ENCODE results near the gene IGDCC3. TPM values are rescaled to one million over a fixed set of nuclear protein-coding genes. Genes with fewer than 3 reads are reported as not detected.

The IGDCC3 gene
- total RNA-seq, 1 experiment from 2014 or later = 0.32 TPM

DNA sequence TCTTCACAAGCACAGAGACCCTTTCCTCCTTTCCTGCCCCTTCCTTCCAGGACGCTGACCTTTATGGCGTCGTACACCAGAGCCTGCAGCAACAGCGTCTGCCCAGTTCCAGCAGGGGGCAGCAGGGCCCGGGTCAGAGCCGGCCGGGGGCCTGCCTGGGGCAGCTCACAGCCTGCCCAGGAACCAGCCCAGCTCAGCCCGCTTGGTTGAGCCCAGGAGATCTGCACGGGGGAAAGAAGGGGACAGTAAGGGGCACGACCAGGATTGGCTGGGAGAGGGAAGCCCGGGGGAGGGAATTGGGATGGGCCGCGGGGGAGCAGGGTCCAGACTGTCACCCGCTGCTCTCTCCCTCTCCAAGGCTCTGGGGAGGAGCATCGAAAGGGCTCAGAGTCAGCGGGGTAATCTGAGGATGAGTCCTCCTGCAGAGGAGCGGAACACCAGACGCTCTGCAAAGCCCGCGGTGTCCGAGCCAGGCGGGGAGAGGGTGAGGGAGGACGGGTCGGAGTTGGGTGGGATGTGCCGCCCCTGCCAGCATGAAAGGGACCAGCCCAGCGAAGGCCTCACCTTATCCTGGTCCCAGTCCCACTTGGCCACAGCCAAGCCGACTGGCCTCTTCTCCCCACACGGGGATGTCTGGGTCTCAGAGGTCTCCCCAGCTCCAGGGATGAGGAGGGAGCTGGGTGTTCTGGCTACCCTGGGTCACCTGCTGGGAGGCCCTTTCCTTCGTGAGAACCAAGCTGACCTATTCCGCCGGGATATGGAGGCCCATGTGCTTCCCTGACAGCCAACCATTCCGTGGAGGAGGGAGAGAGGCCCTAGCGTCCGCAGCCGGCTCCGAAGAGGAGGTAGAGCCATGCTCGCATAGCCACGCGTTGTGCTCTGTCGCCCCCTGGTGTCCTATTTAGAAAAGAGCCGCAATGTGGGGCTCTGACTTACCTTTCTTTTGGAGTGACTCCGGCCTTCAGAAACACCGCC is 7.4 kb upstream of the IGDCC3 start:
- TF ChIP-seq, protein P1, sequence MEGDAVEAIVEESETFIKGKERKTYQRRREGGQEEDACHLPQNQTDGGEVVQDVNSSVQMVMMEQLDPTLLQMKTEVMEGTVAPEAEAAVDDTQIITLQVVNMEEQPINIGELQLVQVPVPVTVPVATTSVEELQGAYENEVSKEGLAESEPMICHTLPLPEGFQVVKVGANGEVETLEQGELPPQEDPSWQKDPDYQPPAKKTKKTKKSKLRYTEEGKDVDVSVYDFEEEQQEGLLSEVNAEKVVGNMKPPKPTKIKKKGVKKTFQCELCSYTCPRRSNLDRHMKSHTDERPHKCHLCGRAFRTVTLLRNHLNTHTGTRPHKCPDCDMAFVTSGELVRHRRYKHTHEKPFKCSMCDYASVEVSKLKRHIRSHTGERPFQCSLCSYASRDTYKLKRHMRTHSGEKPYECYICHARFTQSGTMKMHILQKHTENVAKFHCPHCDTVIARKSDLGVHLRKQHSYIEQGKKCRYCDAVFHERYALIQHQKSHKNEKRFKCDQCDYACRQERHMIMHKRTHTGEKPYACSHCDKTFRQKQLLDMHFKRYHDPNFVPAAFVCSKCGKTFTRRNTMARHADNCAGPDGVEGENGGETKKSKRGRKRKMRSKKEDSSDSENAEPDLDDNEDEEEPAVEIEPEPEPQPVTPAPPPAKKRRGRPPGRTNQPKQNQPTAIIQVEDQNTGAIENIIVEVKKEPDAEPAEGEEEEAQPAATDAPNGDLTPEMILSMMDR (conservative IDR thresholded peaks at IDR 0.05; ENCODE audit: low read depth, low read length) = peak; percentile 91
- no peak for TF ChIP-seq EZH2 (IDR thresholded peaks at IDR 0.05; ENCODE audit: borderline replicate concordance, low read depth, low read length, poor library complexity, severe bottlenecking)
- DNase-seq (ENCODE audit: low spot score) = peak; percentile 90
- BruUV-seq (replicated peaks) = no TSS peak
- Histone ChIP-seq H3K4me1 (ENCODE audit: insufficient read depth, low read length, poor library complexity, severe bottlenecking) (peaks cover 9% of the 10 kb centered on the region), H3K4me3 (ENCODE audit: low read depth, low read length, poor library complexity, severe bottlenecking) (no peak overlapping the region), H3K27ac (ENCODE audit: low read depth, low read length, poor library complexity, severe bottlenecking) (no peak overlapping the region), H3K36me3 (ENCODE audit: insufficient read depth, low read length, poor library complexity, severe bottlenecking) (no peaks in the 10 kb centered on the region), H3K9me3 (ENCODE audit: low read depth, low read length, poor library complexity, severe bottlenecking) (no peaks in the 10 kb centered on the region), H3K27me3 (replicated peaks; ENCODE audit: insufficient read depth, low read depth, low read length, poor library complexity) (no peaks in the 10 kb centered on the region)
- ChIA-PET POLR2A (ENCODE audit: low non-redundant PET) (no interaction called here), CTCF (interaction anchor here (1.1 to 1.9 kb wide), 2 partner anchors 66 to 80 kb away, joined by 11 to 16 read pairs; no protein-coding TSS in a partner anchor)
- intact Hi-C loops (cut with micrococcal nuclease; ENCODE audit: unreplicated experiment) = loop anchor here (1.0 to 10.0 kb wide), 2 partner anchors 67 to 350 kb away; no protein-coding TSS in a partner anchor

DNA sequence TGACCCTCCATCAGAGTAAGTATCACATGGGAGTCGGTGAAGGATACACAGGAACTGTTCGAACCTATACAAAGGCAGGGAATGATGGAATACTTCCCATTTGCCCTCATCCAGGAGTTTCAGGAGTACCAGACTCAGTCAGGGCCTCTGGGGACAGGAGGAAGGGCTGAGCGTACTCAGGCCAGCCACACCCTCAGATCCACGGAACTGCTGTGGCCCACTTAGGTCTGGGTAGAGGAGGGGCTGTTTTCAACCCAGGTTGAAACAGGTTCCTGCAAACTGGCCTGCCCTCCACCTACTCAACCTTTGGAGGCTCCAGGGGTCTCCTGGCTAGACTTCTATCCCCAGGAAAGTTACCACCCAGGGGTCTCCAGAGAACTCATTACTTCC is 6.7 kb upstream of the IGDCC3 start:
- no peak for DNase-seq (ENCODE audit: low spot score)
- H3K4me1 ChIP-seq (ENCODE audit: insufficient read depth, low read length, poor library complexity, severe bottlenecking) = peaks cover 9% of the 10 kb centered on the region
- intact Hi-C loops (cut with micrococcal nuclease; ENCODE audit: unreplicated experiment) = loop anchor here (10.0 kb wide), 1 partner anchor 350 kb away; no protein-coding TSS in a partner anchor
- no peaks in the 10 kb centered on the region for H3K9me3 ChIP-seq (ENCODE audit: low read depth, low read length, poor library complexity, severe bottlenecking)
- no peak overlapping the region for H3K27ac ChIP-seq (ENCODE audit: low read depth, low read length, poor library complexity, severe bottlenecking)
- ChIA-PET POLR2A (ENCODE audit: low non-redundant PET) (no interaction called here), CTCF (interaction anchor here (1.9 kb wide), 1 partner anchor 65 kb away, joined by 16 read pairs; no protein-coding TSS in a partner anchor)
- H3K4me3 ChIP-seq (ENCODE audit: low read depth, low read length, poor library complexity, severe bottlenecking) = no peak overlapping the region
- no peaks in the 10 kb centered on the region for H3K36me3 ChIP-seq (ENCODE audit: insufficient read depth, low read length, poor library complexity, severe bottlenecking)
- TF ChIP-seq, protein P1 (conservative IDR thresholded peaks at IDR 0.05; ENCODE audit: low read depth, low read length) = no peak
- no peak for TF ChIP-seq EZH2 (IDR thresholded peaks at IDR 0.05; ENCODE audit: borderline replicate concordance, low read depth, low read length, poor library complexity, severe bottlenecking)
- peaks cover 7% of the 10 kb centered on the region for H3K27me3 ChIP-seq (replicated peaks; ENCODE audit: insufficient read depth, low read depth, low read length, poor library complexity)
- BruUV-seq (replicated peaks) = no TSS peak

DNA sequence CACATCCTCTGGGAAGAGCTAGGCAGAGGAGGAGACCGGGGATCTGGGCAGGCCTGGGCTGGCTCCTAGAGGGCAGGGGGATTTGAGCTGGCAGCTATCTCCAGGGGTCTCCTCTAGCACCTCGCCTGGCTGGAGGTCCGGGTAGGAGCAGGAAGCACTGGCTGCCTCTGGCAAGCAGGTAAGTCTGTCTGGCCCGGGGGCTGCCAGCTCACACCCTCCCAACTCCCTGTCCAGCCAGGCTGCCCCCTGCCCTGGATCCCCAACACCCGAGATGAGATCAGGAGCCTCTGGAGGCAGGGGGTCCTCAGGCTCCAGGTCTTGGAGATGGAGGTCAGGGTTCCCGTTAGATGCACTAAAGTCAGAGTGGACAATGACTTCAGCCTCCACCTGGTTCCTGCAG is 6.2 kb upstream of the IGDCC3 start:
- peaks cover 9% of the 10 kb centered on the region for H3K4me1 ChIP-seq (ENCODE audit: insufficient read depth, low read length, poor library complexity, severe bottlenecking)
- intact Hi-C loops (cut with micrococcal nuclease; ENCODE audit: unreplicated experiment) = loop anchor here (10.0 kb wide), 1 partner anchor 349 kb away; no protein-coding TSS in a partner anchor
- ChIA-PET POLR2A (ENCODE audit: low non-redundant PET) (no interaction called here), CTCF (no interaction called here)
- TF ChIP-seq, protein P1 (conservative IDR thresholded peaks at IDR 0.05; ENCODE audit: low read depth, low read length) = no peak
- no peak for TF ChIP-seq EZH2 (IDR thresholded peaks at IDR 0.05; ENCODE audit: borderline replicate concordance, low read depth, low read length, poor library complexity, severe bottlenecking)
- DNase-seq (ENCODE audit: low spot score) = no peak
- H3K36me3 ChIP-seq (ENCODE audit: insufficient read depth, low read length, poor library complexity, severe bottlenecking) = no peaks in the 10 kb centered on the region
- H3K27ac ChIP-seq (ENCODE audit: low read depth, low read length, poor library complexity, severe bottlenecking) = no peak overlapping the region
- no TSS peak for BruUV-seq (replicated peaks)
- H3K27me3 ChIP-seq (replicated peaks; ENCODE audit: insufficient read depth, low read depth, low read length, poor library complexity) = peaks cover 10% of the 10 kb centered on the region
- no peaks in the 10 kb centered on the region for H3K9me3 ChIP-seq (ENCODE audit: low read depth, low read length, poor library complexity, severe bottlenecking)
- H3K4me3 ChIP-seq (ENCODE audit: low read depth, low read length, poor library complexity, severe bottlenecking) = no peak overlapping the region

All from A673 (cell line).